Bone marrow (tissue), 2 donors: Measurements from ENCODE around the gene NSL1.
A peak's percentile ranks its signal among the peaks of the same experiment; 100 is the strongest.
"Not testable (repeated sequence)": the region's sequence is repeated elsewhere in the genome, so short reads cannot be mapped to it uniquely, and the experiment has no call there.

Source experiments
- DNase-seq, 2 donors: peaks; one replicate each; lab custom pipeline; 2025; lab: John Stamatoyannopoulos, UW

The NSL1 gene

DNA sequence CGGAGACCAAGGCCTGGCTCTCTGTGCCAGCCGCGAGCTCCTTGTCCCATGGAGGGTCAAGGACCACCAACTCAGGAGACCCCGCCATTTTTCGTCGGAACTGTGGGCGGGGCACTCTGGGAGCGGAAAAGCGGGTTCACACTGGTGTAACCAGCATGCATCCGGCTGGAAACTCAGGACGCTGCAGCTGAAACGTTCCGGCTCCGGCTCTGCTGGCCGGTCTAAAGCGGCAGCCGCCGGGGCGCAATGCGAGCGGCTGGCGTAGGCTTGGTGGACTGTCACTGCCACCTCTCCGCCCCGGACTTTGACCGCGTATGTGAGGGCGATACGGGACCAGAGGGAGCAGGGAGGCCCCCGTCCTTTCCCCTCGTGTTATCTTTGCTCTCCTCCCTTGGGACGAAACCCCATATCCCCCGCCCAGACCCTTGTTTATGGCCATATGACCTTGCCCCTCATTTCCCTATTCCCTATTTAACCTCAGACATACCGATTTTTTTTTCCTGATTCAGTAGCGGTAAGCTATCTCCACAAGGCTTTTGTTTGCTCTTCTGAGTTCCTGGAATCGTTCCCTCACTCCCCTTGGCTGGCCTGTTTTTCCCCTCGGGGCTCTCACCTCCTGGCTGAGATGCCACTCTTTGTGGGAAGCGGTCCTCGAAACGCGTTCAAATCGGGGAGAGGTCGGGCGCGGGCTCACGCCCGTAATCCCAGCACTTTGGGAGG lies at the start of gene NSL1, which contains the start of gene TATDN3:
Gene NSL1, minus strand, starts transcription at position 102 of the 720 bp plus-strand sequence. Its CDS starts 14 bp downstream, at position 88.
Gene TATDN3, plus strand, starts transcription at position 219 of the 720 bp plus-strand sequence. Its CDS starts 28 bp downstream, at position 247.
- DNase-seq = peak; percentile 81 to 95

- no peak for DNase-seq
These were observed 46.6 kb upstream of the NSL1 start for GRCh38 chr1:212838145-212838544.

GRCh38 chr1:212833211-212834207 lies 41.9 kb upstream of the NSL1 start:
- not testable (repeated sequence) for DNase-seq

DNA sequence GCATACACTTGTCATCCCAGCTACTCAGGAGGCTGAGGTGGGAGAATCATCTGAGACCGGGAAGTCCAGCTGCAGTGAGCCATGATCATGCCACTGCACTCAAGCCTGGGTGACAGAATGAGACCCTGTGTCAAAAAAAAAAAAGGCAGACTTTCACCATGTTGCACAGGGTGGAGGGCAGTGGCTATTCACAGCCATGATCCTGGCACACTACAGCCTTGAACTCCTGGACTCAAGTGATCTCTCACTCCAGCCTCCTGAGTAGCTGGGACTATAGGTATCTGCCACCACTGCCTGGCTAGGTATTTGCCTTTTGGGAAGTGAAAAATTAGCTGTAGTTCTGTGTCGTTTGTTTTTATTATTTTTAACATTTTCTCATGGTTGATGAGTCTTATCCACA lies 36.8 kb upstream of the NSL1 start:
- no peak for DNase-seq

DNA sequence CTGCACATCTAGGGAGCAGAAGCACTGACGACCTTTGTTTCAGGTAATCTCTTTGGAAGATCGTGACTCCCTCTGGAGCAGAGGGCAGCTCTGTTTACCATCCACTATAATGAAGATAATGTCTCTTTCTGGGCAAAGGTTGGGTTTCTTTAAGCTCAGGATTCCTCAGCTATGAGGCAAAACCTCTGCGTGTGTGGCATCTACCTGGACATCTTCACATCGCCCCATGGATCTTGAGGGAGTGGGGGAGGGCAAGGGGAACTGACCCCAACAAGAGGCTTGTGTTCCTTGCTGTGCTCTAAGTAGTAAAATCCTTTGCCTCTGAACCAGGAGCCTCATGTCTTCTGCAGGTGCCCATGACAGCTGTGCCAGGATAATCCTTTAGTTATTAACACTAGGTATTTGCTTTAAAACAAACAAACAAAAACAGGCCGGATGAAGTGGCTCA lies 36.3 kb upstream of the NSL1 start:
- DNase-seq = no peak

- DNase-seq = no peak
These were observed 35.7 kb upstream of the NSL1 start for GRCh38 chr1:212827171-212827776.

GRCh38 chr1:212825798-212826452 lies 34.3 kb upstream of the NSL1 start:
- no peak for DNase-seq

DNA sequence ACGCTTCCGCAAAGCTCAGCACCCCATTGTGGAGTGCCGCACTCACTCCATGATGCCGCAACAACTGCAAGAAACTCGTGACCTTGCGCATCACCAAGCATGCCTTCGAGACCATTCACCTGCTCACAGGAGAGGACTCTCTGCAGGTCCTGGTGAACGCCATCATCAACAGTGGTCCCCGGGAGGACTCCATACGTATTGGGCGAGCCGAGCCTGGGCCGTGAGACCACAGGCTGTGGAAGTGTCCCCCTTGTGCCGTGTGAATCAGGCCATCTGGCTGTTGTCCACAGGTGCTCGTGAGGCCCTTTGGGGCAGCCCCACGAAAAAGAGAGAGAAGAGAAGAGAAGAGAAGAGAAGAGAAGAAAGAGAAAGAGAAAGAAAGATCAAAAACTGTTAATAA lies 32.6 kb upstream of the NSL1 start:
- no peak for DNase-seq

- no peak for DNase-seq
These were observed 31.4 kb upstream of the NSL1 start for GRCh38 chr1:212822956-212823355.

- no peak for DNase-seq
These were observed 29.4 kb upstream of the NSL1 start for GRCh38 chr1:212820969-212821368.

DNA sequence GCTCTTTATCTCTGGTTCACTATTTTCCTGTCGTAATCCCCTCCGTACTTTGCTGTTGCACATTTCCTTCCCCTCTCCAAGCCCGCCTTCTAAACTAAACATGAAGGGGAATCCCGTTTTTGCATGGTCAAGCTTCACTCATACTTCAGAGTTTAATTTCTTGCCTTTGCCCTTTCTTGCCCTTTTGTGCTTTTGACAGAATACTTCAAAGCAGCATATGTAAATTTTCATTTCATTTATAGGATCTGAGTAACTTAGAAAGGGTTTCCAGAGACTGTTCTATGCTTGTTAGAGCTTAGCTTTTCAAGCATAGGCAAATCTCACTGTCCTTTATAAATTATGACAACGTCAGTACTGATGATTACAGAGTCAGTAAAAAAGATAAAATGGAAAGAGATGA lies 28.1 kb upstream of the NSL1 start:
- peak in 1 of 2 donors; percentile 38 for DNase-seq

DNA sequence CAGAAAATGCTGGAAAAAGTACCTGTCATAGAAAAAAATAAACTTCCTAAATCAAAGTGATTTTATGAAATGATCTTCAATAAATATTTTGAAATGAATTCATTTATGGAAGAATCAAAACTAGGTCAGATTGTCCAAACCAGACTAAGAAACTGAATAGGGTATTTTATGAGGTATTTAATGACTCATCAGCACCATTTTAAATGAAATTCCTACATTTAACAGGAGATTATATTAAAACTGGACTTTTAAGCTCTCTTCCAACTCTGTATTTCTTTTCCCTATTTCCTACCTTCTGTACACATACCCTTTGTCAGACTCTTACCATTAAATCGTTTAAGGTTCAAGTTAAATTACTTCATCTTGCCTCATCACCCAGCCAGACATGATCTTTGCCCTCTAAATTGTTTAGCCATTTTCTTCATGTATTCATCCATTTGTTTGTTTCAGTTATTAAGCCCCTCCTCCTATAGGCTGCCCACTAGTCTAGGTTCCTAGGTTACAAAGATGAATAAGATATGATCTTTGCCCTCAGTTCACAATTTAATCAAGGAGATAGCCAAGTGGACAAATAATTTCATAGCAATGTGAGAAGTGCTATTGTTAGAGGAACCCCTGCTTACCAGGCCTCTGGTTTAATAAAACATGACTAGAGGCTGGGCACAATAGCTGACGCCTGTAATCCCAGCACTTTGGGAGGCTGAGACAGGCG lies 25.1 kb upstream of the NSL1 start:
- no peak for DNase-seq

- peak in 1 of 2 donors; percentile 13 for DNase-seq
These were observed 23.2 kb upstream of the NSL1 start for GRCh38 chr1:212814537-212815334.

DNA sequence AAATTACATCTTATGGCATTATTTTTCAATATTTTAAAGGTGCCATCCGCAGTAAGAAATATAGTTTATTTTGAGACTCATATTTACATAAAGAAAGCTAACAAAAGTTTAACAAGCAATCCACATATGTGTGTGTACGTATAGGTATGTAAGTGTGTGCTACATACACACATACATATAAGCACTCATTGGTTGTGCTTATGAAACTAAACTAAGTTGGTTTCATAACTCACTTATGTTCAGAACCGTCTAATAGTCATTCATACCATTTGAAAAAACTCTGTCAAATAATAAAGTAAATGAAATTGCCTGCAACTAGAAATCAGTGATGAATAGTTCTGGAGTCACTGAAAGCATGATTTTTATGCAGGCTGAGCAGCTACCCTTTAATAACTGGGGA lies 14.2 kb upstream of the NSL1 start:
- no peak for DNase-seq

DNA sequence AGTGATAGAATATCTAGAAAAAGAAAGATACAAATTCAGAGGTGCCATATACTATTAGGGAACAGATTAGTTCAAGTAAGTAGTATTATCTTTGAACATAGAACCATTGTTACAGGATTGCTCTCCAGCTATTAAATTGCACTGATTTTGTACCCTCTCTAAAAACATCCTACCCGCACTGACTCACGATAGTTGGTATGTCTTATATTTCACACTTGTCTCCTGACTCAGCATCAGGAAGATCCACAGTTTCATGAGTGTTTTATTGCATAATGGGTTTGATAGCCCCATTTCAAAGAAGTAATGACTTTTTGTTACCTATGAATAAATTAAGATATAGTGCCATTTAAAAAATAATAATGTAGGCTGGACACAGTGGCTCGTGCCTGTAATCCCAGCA lies 6.1 kb upstream of the NSL1 start:
- no peak for DNase-seq

DNA sequence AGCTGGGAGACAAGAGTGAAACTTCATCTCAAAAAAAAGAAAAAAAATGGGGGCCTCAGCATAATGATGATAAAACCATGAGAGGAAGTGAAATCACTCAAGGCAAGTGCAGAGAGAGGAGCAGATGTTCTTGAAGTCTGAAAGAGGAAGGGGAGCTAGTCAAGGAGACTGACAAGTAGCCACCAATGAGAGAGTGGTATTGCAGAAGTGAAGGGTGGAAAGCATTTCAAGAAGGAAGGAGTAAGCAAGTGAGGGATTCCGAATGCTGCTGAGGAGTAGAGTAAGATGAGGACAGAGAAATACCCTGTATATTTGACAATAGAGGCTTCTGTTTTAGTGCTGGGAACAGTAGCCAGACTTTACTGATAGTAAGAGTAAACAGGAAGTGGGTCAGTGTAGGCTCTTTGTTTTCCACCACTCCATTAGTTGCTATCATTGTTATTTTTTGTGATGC lies 3.0 kb upstream of the NSL1 start:
- DNase-seq = peak in 1 of 2 donors; percentile 94

DNA sequence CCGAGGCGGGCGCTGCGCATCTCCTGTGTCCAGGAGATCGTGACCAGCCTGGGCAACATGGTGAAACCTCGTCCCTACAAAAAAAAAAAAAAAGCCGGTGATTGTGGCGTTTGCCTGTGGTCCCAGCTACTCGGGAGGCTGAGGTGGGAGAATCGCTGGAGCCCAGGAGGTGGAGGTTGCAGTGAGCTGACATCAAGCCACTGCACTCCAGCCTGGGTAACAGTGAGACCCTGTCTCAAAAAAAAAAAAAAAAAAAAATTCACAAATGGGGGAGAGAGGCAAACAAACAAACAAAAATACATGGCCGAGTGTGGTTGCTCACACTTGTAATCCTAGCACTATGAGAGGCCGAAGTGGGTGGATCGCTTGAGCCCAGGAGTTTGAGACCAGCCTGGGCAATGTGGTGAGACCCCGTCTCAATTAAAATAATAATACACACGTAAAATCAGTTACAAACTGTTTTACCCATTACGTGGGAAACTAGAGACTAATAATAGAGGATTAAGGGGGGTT lies 875 bp upstream of the NSL1 start:
- no peak for DNase-seq

DNA sequence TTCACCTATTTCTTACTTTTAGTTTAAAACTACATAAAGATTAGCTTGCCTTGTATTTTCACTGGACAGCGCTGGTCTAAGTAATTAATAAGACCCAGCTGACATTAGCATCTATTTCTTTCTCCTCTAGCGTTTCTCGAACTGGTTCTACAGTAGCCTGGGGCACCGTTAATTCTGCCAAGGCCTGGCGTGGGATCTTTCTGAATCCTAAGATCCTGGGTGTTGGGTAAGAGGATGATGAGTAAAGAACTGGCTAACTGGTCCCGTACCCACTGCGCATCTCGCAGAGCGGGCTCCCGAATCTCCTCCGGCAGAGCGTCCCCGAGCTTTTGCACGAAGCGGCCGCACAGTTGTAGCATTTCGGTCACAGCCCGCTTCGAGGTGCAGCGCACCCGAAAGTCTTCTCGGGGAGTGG lies 309 bp downstream of the NSL1 start:
- no peak for DNase-seq

DNA sequence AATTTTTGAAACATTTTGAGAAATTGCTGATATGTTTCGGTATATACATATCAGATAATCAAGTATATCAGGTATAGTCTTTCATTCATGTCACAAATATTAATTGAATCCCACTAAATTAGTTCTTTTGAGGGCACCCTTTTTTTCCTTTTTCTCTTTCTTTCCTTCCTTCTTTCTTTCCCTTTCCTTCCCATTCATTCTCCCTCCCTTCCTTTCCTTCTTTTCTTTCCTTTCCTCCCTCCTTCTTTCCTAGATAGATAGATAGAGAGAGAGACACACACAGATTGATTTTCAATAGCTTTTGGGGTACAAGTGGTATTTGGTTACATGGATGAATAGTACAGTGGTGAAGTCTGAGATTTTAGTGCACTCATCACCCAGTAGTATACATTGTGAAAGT lies 5.7 kb downstream of the NSL1 start:
- no peak for DNase-seq

DNA sequence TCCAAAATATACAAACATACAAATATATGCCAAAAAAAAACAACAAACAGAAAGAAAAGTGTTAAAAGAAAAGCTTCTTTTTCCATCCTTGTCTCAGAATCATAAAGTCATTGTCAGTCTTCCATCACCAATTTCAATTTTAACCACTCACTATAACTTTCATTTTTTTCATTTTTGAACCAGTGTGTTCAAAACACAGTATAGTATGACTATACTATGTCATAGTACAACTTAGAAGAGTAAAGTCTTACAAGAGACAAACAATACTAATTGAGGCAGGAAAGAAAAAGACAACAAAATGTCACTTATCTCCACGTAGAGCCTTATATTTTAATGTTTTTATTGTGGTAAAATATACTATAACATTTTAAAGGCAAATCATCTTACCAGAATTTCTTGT lies 7.6 kb downstream of the NSL1 start:
- DNase-seq = no peak
